CD8-positive, alpha-beta memory T cell (primary cell): ENCODE results near the gene ANGPTL4. TPM values are rescaled to one million over a fixed set of nuclear protein-coding genes. Genes with fewer than 3 reads are reported as not detected.
"Not testable (repeated sequence)": the region's sequence is repeated elsewhere in the genome, so short reads cannot be mapped to it uniquely, and the experiment has no call there.

ENCODE experiments used
- CTCF ChIA-PET: fragments of 350-600 bp; sonication (Branson Sonifier 250); formaldehyde crosslinking; loops from one replicate; lab custom pipeline; 2021; ENCODE audit warnings: antibody characterized with exemption; lab: Charles Lee
- POLR2A ChIA-PET: fragments of 350-600 bp; sonication (Branson Sonifier 250); formaldehyde crosslinking; loops from one replicate; lab custom pipeline; 2021; ENCODE audit warnings: antibody characterized with exemption; lab: Charles Lee
- DNase-seq, 5 donors: peaks; one replicate each; pipeline versions ENCODE4 v3.0.0 to v3.0.0-alpha.2; 2020 to 2022; ENCODE audit warnings: mixed read lengths in 1 of 5
- H3K27ac ChIP-seq: one replicate; pipeline ENCODE4 v1.7.0; 2013; ENCODE audit warnings: low read depth, mild to moderate bottlenecking, low read length, moderate library complexity
- H3K27me3 ChIP-seq: 2 replicates; pipeline ENCODE4 v1.7.0; 2013; ENCODE audit warnings: low read length, mild to moderate bottlenecking; ENCODE audit not compliant: insufficient read depth, poor library complexity, severe bottlenecking
- H3K36me3 ChIP-seq: 2 replicates; pipeline ENCODE4 v1.7.0; 2013; ENCODE audit warnings: mild to moderate bottlenecking, low read length, moderate library complexity; ENCODE audit not compliant: insufficient read depth
- H3K4me1 ChIP-seq: 2 replicates; pipeline ENCODE4 v1.7.0; 2013; ENCODE audit warnings: mild to moderate bottlenecking, low read length, moderate library complexity; ENCODE audit not compliant: insufficient read depth
- H3K4me3 ChIP-seq: 2 replicates; pipeline ENCODE4 v1.7.0; 2013; ENCODE audit warnings: mild to moderate bottlenecking, low read length
- H3K9me3 ChIP-seq: 2 replicates; pipeline ENCODE4 v1.7.0; 2013; ENCODE audit warnings: mild to moderate bottlenecking, low read length
- H3K27ac Mint-ChIP-seq, 8 donors: one replicate each; pipeline ENCODE4 v1.8.0; 2020 to 2021; ENCODE audit warnings: mixed read lengths in 8 of 8, mild to moderate bottlenecking in 6 of 8, inconsistent platforms in 3 of 8, moderate library complexity in 3 of 8
- H3K27me3 Mint-ChIP-seq, 2 donors: one replicate each; pipeline ENCODE4 v1.8.0; 2020 to 2021; ENCODE audit warnings: mixed read lengths in 2 of 2, mild to moderate bottlenecking in 1 of 2, moderate library complexity in 1 of 2
- H3K36me3 Mint-ChIP-seq, 3 donors: one replicate each; pipeline ENCODE4 v1.8.0; 2020 to 2021; ENCODE audit warnings: mixed read lengths in 3 of 3, inconsistent platforms in 1 of 3, mild to moderate bottlenecking in 1 of 3
- H3K4me1 Mint-ChIP-seq, 3 donors: one replicate each; pipeline ENCODE4 v1.8.0; 2020 to 2021; ENCODE audit warnings: mixed read lengths in 3 of 3, inconsistent platforms in 1 of 3, mild to moderate bottlenecking in 1 of 3
- H3K4me3 Mint-ChIP-seq, 7 donors: one replicate each; pipeline ENCODE4 v1.8.0; 2020 to 2021; ENCODE audit warnings: mixed read lengths in 7 of 7, mild to moderate bottlenecking in 6 of 7, moderate library complexity in 4 of 7, inconsistent platforms in 2 of 7
- H3K9me3 Mint-ChIP-seq, 5 donors: one replicate each; pipeline ENCODE4 v1.8.0; 2020 to 2022; ENCODE audit warnings: mixed read lengths in 5 of 5, mild to moderate bottlenecking in 3 of 5, moderate library complexity in 2 of 5, inconsistent platforms in 1 of 5
- polyA plus RNA-seq: library from polyadenylated mRNA; unstranded; fragments of 300-500 nt; fragmentation: Illumina TruSeq; gene quantifications from one replicate; pipeline ENCODE4 v1.2.3, GENCODE V29; 2021
- total RNA-seq, 2 experiments: library from RNA; stranded (reverse); gene quantifications; one replicate each; pipeline ENCODE4 v1.2.3, GENCODE V29; 2021

ANGPTL4 gene
- total and polyA plus RNA-seq, 3 experiments from 2014 or later: 0.28 TPM; not detected in 2

GRCh38 chr19:8342684-8343482 lies 21.1 kb upstream of the ANGPTL4 start, which contains the start of gene KANK3:
TSS of gene KANK3 (minus strand) at chr19:8343262. CDS start at chr19:8337828, 5,434 bp downstream.
- POLR2A ChIA-PET: no interaction called here
- H3K27ac ChIP-seq: peak within 1 kb of the TSS; percentile 47
- H3K4me3 ChIP-seq: peak within 1 kb of the TSS; percentile 56
- no peaks in the 10 kb centered on the region for H3K27me3 ChIP-seq
- H3K36me3 ChIP-seq: no peaks in the 10 kb centered on the region
- peak; percentile 87 to 93 (median 90) for DNase-seq
- peaks cover 6 to 9% of the 10 kb centered on the region in 2 donors for H3K27me3 Mint-ChIP-seq
- H3K4me1 Mint-ChIP-seq: peaks cover 10 to 18% (median 11%) of the 10 kb centered on the region in 3 donors
- CTCF ChIA-PET: interaction anchor here (1.4 to 3.1 kb wide), 2 partner anchors 11 to 228 kb away, joined by 3 to 18 read pairs; no protein-coding TSS in a partner anchor
- H3K4me3 Mint-ChIP-seq: peak within 1 kb of the TSS; percentile 77 to 90 (median 81)
- no peaks in the 10 kb centered on the region for H3K4me1 ChIP-seq
- H3K36me3 Mint-ChIP-seq: peaks cover 0 to 2% (median 0%) of the 10 kb centered on the region in 3 donors
- no peaks in the 10 kb centered on the region for H3K9me3 Mint-ChIP-seq
- H3K27ac Mint-ChIP-seq: peak within 1 kb of the TSS in 5 of 8 donors; percentile 52 to 89 (median 84)
- no peaks in the 10 kb centered on the region for H3K9me3 ChIP-seq

GRCh38 chr19:8343483-8343844 lies 20.5 kb upstream of the ANGPTL4 start:
- Mint-ChIP-seq H3K27ac (peak overlapping the region in 4 of 8 donors; percentile 44 to 89 (median 81)), H3K9me3 (no peaks in the 10 kb centered on the region), H3K4me3 (peak overlapping the region; percentile 77 to 90 (median 81)), H3K36me3 (peaks cover 0 to 2% (median 0%) of the 10 kb centered on the region in 3 donors), H3K4me1 (peaks cover 10 to 18% (median 11%) of the 10 kb centered on the region in 3 donors), H3K27me3 (peaks cover 4 to 6% of the 10 kb centered on the region in 2 donors)
- Histone ChIP-seq H3K36me3 (no peaks in the 10 kb centered on the region), H3K4me1 (no peaks in the 10 kb centered on the region), H3K27me3 (no peaks in the 10 kb centered on the region), H3K4me3 (peak overlapping the region; percentile 56), H3K9me3 (no peaks in the 10 kb centered on the region), H3K27ac (no peak overlapping the region)
- DNase-seq: no peak
- ChIA-PET CTCF (interaction anchor here (3.1 kb wide), 1 partner anchor 10 kb away, joined by 18 read pairs; no protein-coding TSS in a partner anchor), POLR2A (interaction anchor here (0.5 kb wide), 1 partner anchor 19 kb away, joined by 3 read pairs; no protein-coding TSS in a partner anchor)

- not testable (repeated sequence) for H3K9me3 ChIP-seq, H3K27me3 ChIP-seq, H3K36me3 Mint-ChIP-seq, H3K36me3 ChIP-seq, H3K27ac ChIP-seq, DNase-seq, H3K4me1 Mint-ChIP-seq, H3K4me3 ChIP-seq, H3K9me3 Mint-ChIP-seq, H3K4me3 Mint-ChIP-seq, H3K27ac Mint-ChIP-seq, H3K4me1 ChIP-seq
- ChIA-PET POLR2A (interaction anchor here (0.6 kb wide), 1 partner anchor 46 kb away, joined by 4 read pairs; no protein-coding TSS in a partner anchor), CTCF (interaction anchor here (1.0 kb wide), 1 partner anchor 11 kb away, joined by 3 read pairs; no protein-coding TSS in a partner anchor)
- peaks cover 17% of the 10 kb centered on the region in 2 donors for H3K27me3 Mint-ChIP-seq
These were observed 14.2 kb upstream of the ANGPTL4 start for GRCh38 chr19:8349629-8350372.

- H3K27ac Mint-ChIP-seq: no peak overlapping the region
- no peaks in the 10 kb centered on the region for H3K36me3 ChIP-seq
- no peaks in the 10 kb centered on the region for H3K9me3 ChIP-seq
- no peaks in the 10 kb centered on the region for H3K36me3 Mint-ChIP-seq
- no peak overlapping the region for H3K4me3 ChIP-seq
- H3K9me3 Mint-ChIP-seq: no peaks in the 10 kb centered on the region
- H3K4me3 Mint-ChIP-seq: no peak overlapping the region
- DNase-seq: no peak
- ChIA-PET POLR2A (no interaction called here), CTCF (interaction anchor here (0.8 to 3.3 kb wide), 10 partner anchors 9 to 241 kb away, joined by 3 to 31 read pairs (median 10); partner anchors contain the start of gene KANK3)
- H3K27me3 Mint-ChIP-seq: peaks cover 13 to 21% of the 10 kb centered on the region in 2 donors
- peaks cover 2 to 4% (median 3%) of the 10 kb centered on the region in 3 donors for H3K4me1 Mint-ChIP-seq
- peaks cover 6% of the 10 kb centered on the region for H3K4me1 ChIP-seq
- H3K27ac ChIP-seq: no peak overlapping the region
- H3K27me3 ChIP-seq: no peaks in the 10 kb centered on the region
These were observed 11.7 kb upstream of the ANGPTL4 start for GRCh38 chr19:8352134-8352827.

- H3K9me3 ChIP-seq, H3K4me3 ChIP-seq, H3K9me3 Mint-ChIP-seq: not testable (repeated sequence)
These were observed 11.1 kb upstream of the ANGPTL4 start for GRCh38 chr19:8352845-8353244.

GRCh38 chr19:8355631-8356402 lies 8.1 kb upstream of the ANGPTL4 start:
- Histone ChIP-seq H3K9me3 (no peaks in the 10 kb centered on the region), H3K27me3 (no peaks in the 10 kb centered on the region), H3K36me3 (no peaks in the 10 kb centered on the region), H3K4me3 (no peak overlapping the region), H3K27ac (no peak overlapping the region), H3K4me1 (peaks cover 6% of the 10 kb centered on the region)
- no peaks in the 10 kb centered on the region for H3K36me3 Mint-ChIP-seq
- peaks cover 14% of the 10 kb centered on the region in 2 donors for H3K27me3 Mint-ChIP-seq
- no peak for DNase-seq
- ChIA-PET POLR2A (no interaction called here), CTCF (interaction anchor here (0.7 to 3.3 kb wide), 3 partner anchors 10 to 225 kb away, joined by 3 to 31 read pairs (median 11); no protein-coding TSS in a partner anchor)
- H3K9me3 Mint-ChIP-seq: peaks cover 0 to 2% (median 0%) of the 10 kb centered on the region in 5 donors
- no peak overlapping the region for H3K27ac Mint-ChIP-seq
- no peak overlapping the region for H3K4me3 Mint-ChIP-seq
- H3K4me1 Mint-ChIP-seq: peaks cover 2 to 4% (median 3%) of the 10 kb centered on the region in 3 donors

More at GRCh38 chr19:8352845-8353244, 11.1 kb upstream of the ANGPTL4 start:
- POLR2A ChIA-PET, H3K27ac ChIP-seq, H3K4me1 Mint-ChIP-seq, DNase-seq, H3K4me3 Mint-ChIP-seq, H3K27me3 ChIP-seq, H3K27ac Mint-ChIP-seq, H3K36me3 Mint-ChIP-seq, H3K4me1 ChIP-seq, H3K36me3 ChIP-seq: not testable (repeated sequence)
- peaks cover 13 to 21% of the 10 kb centered on the region in 2 donors for H3K27me3 Mint-ChIP-seq
- CTCF ChIA-PET: interaction anchor here (0.8 to 3.3 kb wide), 15 partner anchors 9 to 341 kb away, joined by 3 to 31 read pairs (median 8); partner anchors contain the start of gene KANK3
